ENCODE data around the gene HRC.

Gene HRC

DNA sequence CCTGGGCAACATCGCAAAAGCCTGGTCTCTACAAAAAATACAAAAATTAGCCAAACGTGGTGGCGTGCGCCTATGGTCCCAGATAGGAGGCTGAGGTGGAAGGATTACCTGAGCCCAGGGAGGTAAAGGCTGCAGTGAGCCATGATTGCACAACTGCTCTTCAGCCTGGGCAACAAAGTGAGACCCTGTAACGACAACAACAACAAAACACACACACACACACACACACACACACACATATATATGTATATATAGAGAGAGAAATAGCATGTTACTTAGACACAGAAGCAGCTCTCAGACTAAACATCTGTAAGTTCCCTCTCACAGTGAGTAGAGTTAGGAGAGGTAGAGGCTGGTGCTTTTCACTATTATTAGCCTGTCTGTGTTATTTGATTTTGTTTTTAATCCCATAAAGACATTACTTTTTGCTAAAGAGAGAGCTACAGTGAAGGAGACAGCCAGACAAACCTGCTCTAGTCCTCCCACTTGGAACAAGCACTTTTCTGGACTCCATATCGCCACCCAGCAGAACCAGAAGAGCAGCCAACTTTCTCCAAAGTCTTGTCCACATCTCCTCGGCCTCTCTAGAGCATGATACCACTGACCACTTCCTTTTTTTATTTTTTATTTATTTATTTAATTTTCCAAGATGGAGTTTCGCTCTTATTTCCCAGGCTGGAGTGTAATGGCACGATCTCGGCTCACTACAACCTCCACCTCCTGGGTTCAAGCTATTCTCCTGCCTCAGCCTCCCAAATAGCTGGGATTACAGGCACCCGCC, 43.8 kb downstream of the HRC start:
- Histone ChIP-seq H3K27ac (ENCODE audit: low read depth, low read length) (no peak overlapping the region), H3K4me1 (ENCODE audit: insufficient read depth, low read length) (no peaks in the 10 kb centered on the region), H3K36me3 (ENCODE audit: insufficient read depth, low read length) (peaks cover 32% of the 10 kb centered on the region), H3K9me3 (ENCODE audit: insufficient read depth, low read depth, low read length) (no peaks in the 10 kb centered on the region), H3K9ac (ENCODE audit: low read depth, low read length) (no peak overlapping the region), H3K27me3 (ENCODE audit: insufficient read depth, low read length) (peaks cover 9% of the 10 kb centered on the region), H3K4me3 (ENCODE audit: low read length) (no peak overlapping the region)
- 94% methylated on average over 10 of the region's 11 CpGs for WGBS

DNA sequence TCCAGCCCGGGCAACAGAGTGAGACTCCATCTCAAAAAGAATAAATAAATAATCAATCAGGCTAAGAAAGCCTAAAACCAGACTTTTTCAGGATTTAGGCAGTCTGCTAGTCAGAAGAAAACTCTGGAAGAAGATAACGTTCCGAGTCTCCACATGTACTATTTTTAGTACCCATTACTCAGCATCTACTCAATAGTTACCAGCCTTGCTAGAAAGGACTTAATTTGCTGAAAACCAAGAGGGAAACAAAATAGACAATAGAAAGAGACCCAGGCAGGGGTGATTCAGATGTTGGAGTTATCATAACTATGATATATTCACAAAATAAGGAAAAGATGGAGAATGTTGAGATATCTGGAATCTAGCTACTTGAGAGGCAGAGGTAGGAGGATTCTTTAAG, 44.6 kb downstream of the HRC start:
- Histone ChIP-seq H3K9ac (ENCODE audit: low read depth, low read length) (no peak overlapping the region), H3K4me3 (ENCODE audit: low read length) (no peak overlapping the region), H3K27me3 (ENCODE audit: insufficient read depth, low read length) (peaks cover 9% of the 10 kb centered on the region), H3K36me3 (ENCODE audit: insufficient read depth, low read length) (peaks cover 40% of the 10 kb centered on the region), H3K9me3 (ENCODE audit: insufficient read depth, low read depth, low read length) (no peaks in the 10 kb centered on the region), H3K4me1 (ENCODE audit: insufficient read depth, low read length) (no peaks in the 10 kb centered on the region), H3K27ac (ENCODE audit: low read depth, low read length) (no peak overlapping the region)
- WGBS, result 86% methylated on average over 3 of the region's 3 CpGs

DNA sequence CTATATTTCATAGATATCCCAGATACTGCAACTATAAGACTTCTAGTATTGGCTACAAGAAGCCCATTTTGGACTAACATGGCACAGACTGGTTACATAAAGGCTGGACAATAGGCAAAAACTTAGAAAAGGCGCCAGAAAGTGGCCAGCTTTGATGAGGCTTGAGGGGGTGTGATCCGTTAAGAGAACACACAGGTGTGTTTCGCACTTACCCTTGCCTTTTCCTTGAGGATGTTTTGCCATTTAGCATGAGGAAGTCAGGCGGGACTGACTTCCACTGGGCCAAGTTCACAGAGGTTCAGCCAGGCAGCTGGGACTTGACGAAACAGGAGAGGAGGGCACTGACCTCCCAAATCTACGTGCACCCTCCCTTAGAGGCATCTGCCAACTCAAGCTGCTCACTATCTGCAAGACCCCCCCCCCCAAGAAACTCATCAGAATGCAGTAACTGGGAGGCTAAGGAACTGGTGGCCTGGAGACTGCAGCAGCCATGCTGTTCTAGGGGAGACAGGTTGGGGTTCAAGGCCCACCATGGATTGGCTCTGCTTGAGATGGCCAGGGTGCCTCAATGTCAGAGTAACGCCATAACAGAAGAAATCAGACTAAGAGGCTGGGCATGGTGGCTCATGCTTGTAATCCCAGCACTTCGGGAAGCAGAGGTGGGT, 45.5 kb downstream of the HRC start:
- WGBS, result 91% methylated on average over 8 of the region's 8 CpGs
- no peaks in the 10 kb centered on the region for H3K4me1 ChIP-seq (ENCODE audit: insufficient read depth, low read length)
- H3K9ac ChIP-seq (ENCODE audit: low read depth, low read length), result no peak overlapping the region
- H3K4me3 ChIP-seq (ENCODE audit: low read length), result no peak overlapping the region
- peaks cover under 1% of the 10 kb centered on the region; the same call in 1 of the 2 replicates for H3K27me3 ChIP-seq (ENCODE audit: insufficient read depth, low read length)
- H3K36me3 ChIP-seq (ENCODE audit: insufficient read depth, low read length), result peaks cover 48% of the 10 kb centered on the region
- no peak overlapping the region for H3K27ac ChIP-seq (ENCODE audit: low read depth, low read length)
- H3K9me3 ChIP-seq (ENCODE audit: insufficient read depth, low read depth, low read length), result no peaks in the 10 kb centered on the region

DNA sequence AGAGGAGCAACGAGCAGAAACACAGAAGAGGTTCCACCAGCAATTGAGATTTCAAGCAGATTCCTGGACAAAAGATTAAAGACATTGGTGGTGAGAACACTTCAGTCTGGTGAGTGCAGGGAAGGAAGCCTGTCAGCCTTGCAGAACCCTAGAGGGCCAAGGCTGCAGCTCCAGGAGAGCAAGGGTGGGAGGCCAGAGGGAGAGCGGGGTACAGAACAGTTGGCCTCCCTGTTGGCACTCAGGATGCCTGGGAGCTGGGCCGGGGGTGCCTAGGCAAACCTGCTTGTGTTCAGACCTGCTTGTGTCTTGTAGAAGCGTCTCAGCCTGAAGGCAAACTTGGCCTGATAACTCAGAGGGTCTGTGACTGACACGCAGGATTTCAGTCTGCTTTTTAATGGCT, 46.1 kb downstream of the HRC start:
- Histone ChIP-seq H3K9ac (ENCODE audit: low read depth, low read length) (no peak overlapping the region), H3K4me1 (ENCODE audit: insufficient read depth, low read length) (no peaks in the 10 kb centered on the region), H3K9me3 (ENCODE audit: insufficient read depth, low read depth, low read length) (no peaks in the 10 kb centered on the region), H3K36me3 (ENCODE audit: insufficient read depth, low read length) (peaks cover 55% of the 10 kb centered on the region), H3K27ac (ENCODE audit: low read depth, low read length) (peak overlapping the region; percentile 48; the same call in 1 of the 2 replicates), H3K4me3 (ENCODE audit: low read length) (no peak overlapping the region), H3K27me3 (ENCODE audit: insufficient read depth, low read length) (no peaks in the 10 kb centered on the region)
- 92% methylated on average over 5 of the region's 5 CpGs for WGBS

DNA sequence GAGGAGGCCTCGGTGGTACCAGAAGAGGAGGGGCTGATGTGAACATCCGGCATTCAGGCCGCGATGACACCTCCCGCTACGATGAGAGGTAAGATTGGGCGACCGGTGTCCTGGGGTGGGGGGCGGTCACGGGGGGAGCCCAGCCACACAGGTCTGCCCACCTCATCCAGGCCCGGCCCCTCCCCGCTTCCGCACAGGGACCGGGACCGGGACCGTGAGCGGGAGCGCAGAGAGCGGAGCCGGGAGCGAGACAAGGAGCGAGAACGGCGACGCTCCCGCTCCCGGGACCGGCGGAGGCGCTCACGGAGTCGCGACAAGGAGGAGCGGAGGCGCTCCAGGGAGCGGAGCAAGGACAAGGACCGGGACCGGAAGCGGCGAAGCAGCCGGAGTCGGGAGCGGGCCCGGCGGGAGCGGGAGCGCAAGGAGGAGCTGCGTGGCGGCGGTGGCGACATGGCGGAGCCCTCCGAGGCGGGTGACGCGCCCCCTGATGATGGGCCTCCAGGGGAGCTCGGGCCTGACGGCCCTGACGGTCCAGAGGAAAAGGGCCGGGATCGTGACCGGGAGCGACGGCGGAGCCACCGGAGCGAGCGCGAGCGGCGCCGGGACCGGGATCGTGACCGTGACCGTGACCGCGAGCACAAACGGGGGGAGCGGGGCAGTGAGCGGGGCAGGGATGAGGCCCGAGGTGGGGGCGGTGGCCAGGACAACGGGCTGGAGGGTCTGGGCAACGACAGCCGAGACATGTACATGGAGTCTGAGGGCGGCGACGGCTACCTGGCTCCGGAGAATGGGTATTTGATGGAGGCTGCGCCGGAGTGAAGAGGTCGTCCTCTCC, 47.4 kb downstream of the HRC start:
- Histone ChIP-seq H3K4me3 (ENCODE audit: low read length) (no peak overlapping the region), H3K9ac (ENCODE audit: low read depth, low read length) (no peak overlapping the region), H3K27ac (ENCODE audit: low read depth, low read length) (no peak overlapping the region), H3K9me3 (ENCODE audit: insufficient read depth, low read depth, low read length) (no peaks in the 10 kb centered on the region), H3K36me3 (ENCODE audit: insufficient read depth, low read length) (peaks cover 66% of the 10 kb centered on the region), H3K4me1 (ENCODE audit: insufficient read depth, low read length) (no peaks in the 10 kb centered on the region), H3K27me3 (ENCODE audit: insufficient read depth, low read length) (no peaks in the 10 kb centered on the region)
- WGBS, result 96% methylated on average over 93 of the region's 93 CpGs

DNA sequence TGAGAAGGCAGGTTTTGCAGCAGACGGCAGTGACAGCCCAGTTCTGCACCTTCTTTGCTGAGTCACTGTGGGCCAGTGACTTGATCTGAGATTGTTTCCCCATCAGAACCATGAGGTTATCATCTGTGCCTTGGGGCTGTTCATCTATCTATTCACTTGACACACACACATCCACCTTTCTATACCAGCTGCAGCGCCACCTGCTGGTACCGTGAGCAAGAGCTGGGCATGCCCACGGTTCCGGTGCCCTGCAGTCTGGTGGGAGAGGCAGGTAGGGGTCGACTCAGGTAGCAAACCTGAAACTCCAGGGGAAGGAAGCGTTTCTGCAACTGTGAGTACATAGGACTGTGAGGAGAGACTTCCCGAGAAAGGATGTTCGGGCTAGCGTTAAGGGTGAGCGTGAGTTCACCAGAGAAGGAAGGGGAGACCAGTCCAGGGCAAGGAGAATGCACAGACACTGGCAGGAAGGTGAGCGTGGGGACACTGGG, 48.5 kb downstream of the HRC start:
- 77% methylated on average over 12 of the region's 12 CpGs for WGBS
- H3K27ac ChIP-seq (ENCODE audit: low read depth, low read length), result no peak overlapping the region
- no peaks in the 10 kb centered on the region for H3K27me3 ChIP-seq (ENCODE audit: insufficient read depth, low read length)
- no peak overlapping the region for H3K9ac ChIP-seq (ENCODE audit: low read depth, low read length)
- no peaks in the 10 kb centered on the region for H3K9me3 ChIP-seq (ENCODE audit: insufficient read depth, low read depth, low read length)
- peaks cover 76% of the 10 kb centered on the region for H3K36me3 ChIP-seq (ENCODE audit: insufficient read depth, low read length)
- H3K4me3 ChIP-seq (ENCODE audit: low read length), result no peak overlapping the region
- no peaks in the 10 kb centered on the region for H3K4me1 ChIP-seq (ENCODE audit: insufficient read depth, low read length)

DNA sequence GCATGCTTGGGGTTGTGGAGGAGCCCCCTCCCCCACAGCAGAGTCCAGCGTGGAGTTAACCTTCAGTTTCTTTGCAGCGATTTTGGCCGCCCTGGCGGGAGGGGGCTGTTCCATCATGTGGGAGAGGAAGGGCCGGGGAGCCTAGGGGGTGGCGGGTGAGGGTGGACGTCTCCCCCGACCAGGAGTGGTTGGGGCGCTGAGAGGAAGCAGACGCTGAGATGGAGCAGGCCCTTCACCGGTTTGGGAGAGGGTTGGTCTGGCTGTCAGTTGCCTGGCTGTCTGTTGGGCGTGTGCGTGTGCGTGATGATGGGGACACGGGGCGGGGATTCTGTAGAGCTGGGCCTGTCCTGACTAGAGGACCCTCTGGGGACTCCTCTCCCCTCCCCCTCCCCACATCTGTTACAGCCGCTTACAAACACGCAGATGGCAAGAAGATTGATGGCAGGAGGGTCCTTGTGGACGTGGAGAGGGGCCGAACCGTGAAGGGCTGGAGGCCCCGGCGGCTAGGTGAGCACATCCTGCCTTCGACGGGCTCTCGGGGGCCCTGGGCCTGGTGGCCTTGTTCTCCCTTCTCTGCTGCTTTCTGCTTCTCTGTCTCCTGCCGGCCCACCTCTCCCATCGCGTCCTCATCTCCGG, 50.8 kb downstream of the HRC start:
- 94% methylated on average over 30 of the region's 30 CpGs for WGBS
- H3K4me1 ChIP-seq (ENCODE audit: insufficient read depth, low read length), result no peaks in the 10 kb centered on the region
- no peaks in the 10 kb centered on the region for H3K9me3 ChIP-seq (ENCODE audit: insufficient read depth, low read depth, low read length)
- no peak overlapping the region for H3K27ac ChIP-seq (ENCODE audit: low read depth, low read length)
- no peaks in the 10 kb centered on the region for H3K27me3 ChIP-seq (ENCODE audit: insufficient read depth, low read length)
- no peak overlapping the region for H3K4me3 ChIP-seq (ENCODE audit: low read length)
- peaks cover 91% of the 10 kb centered on the region for H3K36me3 ChIP-seq (ENCODE audit: insufficient read depth, low read length)
- no peak overlapping the region for H3K9ac ChIP-seq (ENCODE audit: low read depth, low read length)

DNA sequence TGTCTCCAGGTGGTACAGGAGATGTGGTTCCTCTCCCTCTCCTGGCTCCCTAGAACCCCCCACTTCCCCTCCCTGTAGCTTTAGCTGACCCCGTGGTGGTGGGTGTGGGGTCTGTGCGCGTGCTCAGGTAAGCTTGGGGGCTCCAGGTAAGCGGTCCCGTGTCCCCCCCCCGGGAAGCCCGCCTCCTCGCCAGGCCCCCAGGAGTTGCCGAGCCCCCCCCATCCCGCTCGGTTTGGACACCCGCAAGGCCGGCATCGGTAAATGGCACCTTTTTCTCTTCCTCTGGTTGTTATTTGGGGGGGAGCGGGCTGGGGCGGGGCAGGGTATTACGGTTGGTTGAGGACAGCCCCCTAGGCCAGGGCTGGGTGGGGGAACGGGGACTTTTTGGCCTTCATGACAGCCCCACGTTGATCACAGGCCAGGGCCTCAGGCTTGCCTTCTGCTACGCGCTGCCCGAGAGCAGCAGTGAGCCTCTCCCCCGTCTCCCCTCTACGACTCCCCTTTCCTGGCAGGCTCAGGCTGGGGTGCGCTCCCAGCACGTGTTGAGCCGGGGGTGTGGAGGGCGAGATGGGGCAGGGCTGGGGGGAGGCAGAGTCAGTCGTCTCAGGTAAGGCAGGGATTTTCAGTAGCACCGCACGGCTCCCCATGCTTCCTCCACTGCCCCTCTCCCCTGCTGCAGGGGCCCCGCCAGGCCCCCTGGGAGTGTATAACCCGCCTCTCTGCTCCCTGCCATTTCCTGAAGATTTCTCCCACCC, 51.7 kb downstream of the HRC start:
- peaks cover 91% of the 10 kb centered on the region for H3K36me3 ChIP-seq (ENCODE audit: insufficient read depth, low read length)
- H3K4me1 ChIP-seq (ENCODE audit: insufficient read depth, low read length), result no peaks in the 10 kb centered on the region
- no peak overlapping the region for H3K27ac ChIP-seq (ENCODE audit: low read depth, low read length)
- no peaks in the 10 kb centered on the region for H3K27me3 ChIP-seq (ENCODE audit: insufficient read depth, low read length)
- H3K9ac ChIP-seq (ENCODE audit: low read depth, low read length), result no peak overlapping the region
- no peaks in the 10 kb centered on the region for H3K9me3 ChIP-seq (ENCODE audit: insufficient read depth, low read depth, low read length)
- no peak overlapping the region for H3K4me3 ChIP-seq (ENCODE audit: low read length)
- WGBS, result 95% methylated on average over 32 of the region's 33 CpGs

DNA sequence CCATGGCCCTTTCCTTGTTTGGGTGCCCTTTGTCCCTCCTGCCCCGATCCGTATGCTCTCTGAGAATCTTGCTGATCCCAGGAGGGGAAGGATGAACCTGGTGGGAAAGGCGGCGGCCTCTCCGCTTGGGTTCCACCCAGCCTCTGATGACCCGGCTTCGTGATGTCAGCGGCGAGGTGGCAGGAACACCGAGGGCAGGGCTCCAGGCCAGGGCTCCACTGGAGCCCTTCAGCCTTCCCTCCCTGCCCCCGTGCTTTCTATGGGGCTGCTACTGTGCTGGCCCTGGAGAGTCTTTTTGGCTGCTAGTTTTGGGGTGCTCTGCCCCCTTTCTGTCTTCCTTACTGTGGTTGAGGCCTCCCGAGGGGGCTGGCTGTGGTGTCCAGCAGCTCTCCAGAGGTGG, 52.9 kb downstream of the HRC start:
- no peaks in the 10 kb centered on the region for H3K27me3 ChIP-seq (ENCODE audit: insufficient read depth, low read length)
- no peaks in the 10 kb centered on the region for H3K4me1 ChIP-seq (ENCODE audit: insufficient read depth, low read length)
- H3K36me3 ChIP-seq (ENCODE audit: insufficient read depth, low read length), result peaks cover 87% of the 10 kb centered on the region
- H3K9me3 ChIP-seq (ENCODE audit: insufficient read depth, low read depth, low read length), result no peaks in the 10 kb centered on the region
- H3K9ac ChIP-seq (ENCODE audit: low read depth, low read length), result no peak overlapping the region
- 96% methylated on average over 12 of the region's 12 CpGs for WGBS
- no peak overlapping the region for H3K4me3 ChIP-seq (ENCODE audit: low read length)
- no peak overlapping the region for H3K27ac ChIP-seq (ENCODE audit: low read depth, low read length)
